ENCODE measurements around the gene CREBBP.

GRCh38 chr16:3734758-3735221 is 145.7 kb downstream of the CREBBP start:
- TF ChIP-seq MLX (CRISPR knock-in tag; conservative IDR thresholded peaks at IDR 0.05) = no peak
- no peak for TF ChIP-seq ZNF165 (CRISPR knock-in tag; IDR thresholded peaks at IDR 0.05; ENCODE audit: borderline replicate concordance)
- TF ChIP-seq CTCF (IDR thresholded peaks at IDR 0.05 in 2 of 3, conservative IDR thresholded peaks at IDR 0.05 in 1 of 3; ENCODE audit: insufficient read depth in 2 of 3, low read depth in 1 of 3, low read length in 3 of 3) = no peak
- TF ChIP-seq CREB1 (IDR thresholded peaks at IDR 0.05) = no peak
- no peak for TF ChIP-seq CREB1 (CRISPR knock-in tag; IDR thresholded peaks at IDR 0.05)
- no peak for TF ChIP-seq ERF (CRISPR knock-in tag; IDR thresholded peaks at IDR 0.05)
- no peak for TF ChIP-seq FOXM1 (IDR thresholded peaks at IDR 0.05; ENCODE audit: low read depth)
- no peak for TF ChIP-seq FOXM1 (CRISPR knock-in tag; IDR thresholded peaks at IDR 0.05; ENCODE audit: low read depth)
- TF ChIP-seq GTF2F1 (IDR thresholded peaks at IDR 0.05; ENCODE audit: low read depth, low read length) = no peak
- TF ChIP-seq ZNF274 (IDR thresholded peaks at IDR 0.05; ENCODE audit: borderline replicate concordance, low read depth, low read length) = no peak
- no peak for TF ChIP-seq NFIC (IDR thresholded peaks at IDR 0.05)
- TF ChIP-seq BHLHE40 (IDR thresholded peaks at IDR 0.05; ENCODE audit: low read length) = no peak

Measured in K562 (cell line).